ENCODE results near the gene CD79A. TPM values are rescaled to one million over a fixed set of nuclear protein-coding genes. Genes with fewer than 3 reads are reported as not detected.
A peak's percentile ranks its signal among the peaks of the same experiment; 100 is the strongest.

CD79A gene
- total and polyA plus RNA-seq, 7 experiments from 2014 or later = 2.6 to 27.9 (median 8.9) TPM

- peaks cover 0 to 50% (median 13%) of the 10 kb centered on the region in 5 donors for H3K36me3 Mint-ChIP-seq
Observed at GRCh38 chr19:41906271-41906670, 29.2 kb downstream of the CD79A start.

DNA sequence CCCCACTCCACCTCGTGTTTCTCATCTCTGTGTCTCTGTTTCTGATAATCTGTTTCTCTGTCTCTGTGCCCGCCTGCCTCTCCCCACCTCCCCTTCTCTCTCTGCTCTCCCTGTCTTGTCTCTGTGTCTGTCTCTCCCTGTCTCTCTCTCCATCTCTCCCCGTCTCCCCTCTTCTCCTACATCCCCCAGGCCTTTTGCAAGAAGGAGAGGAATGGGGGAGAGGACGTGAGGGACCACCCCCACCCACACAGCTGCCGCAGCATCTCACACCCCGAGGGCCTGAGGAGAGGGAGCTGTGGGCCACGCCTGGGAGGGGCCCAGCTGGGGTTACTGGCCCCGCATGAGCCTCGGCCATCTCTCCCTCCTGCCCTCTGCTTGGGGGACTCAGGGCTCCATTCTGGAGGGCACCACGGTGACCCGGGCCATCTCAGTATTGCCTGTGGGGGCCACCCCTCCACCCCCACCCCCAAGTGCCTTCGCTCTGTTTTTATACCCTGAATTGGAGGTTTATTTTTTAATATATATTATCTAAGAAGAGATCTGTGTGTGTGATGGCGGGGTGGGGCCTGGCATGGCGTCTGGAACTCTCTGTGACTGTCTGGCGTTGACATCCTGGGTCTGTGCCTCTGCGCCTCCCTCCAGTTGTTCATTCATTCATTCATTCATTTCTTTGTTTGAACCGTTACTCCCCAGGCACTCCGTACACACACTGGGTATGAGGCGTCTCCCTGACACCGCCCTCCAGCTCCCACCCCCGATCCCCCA is 30.0 kb downstream of the CD79A start:
- ATAC-seq (no peak), DNase-seq (no peak)
- Mint-ChIP-seq H3K9me3 (peaks cover 0 to 6% (median 0%) of the 10 kb centered on the region in 11 donors), H3K4me1 (peaks cover 29 to 56% (median 48%) of the 10 kb centered on the region in 7 donors), H3K27ac (peak overlapping the region in 5 of 9 donors; percentile 31 to 83 (median 45)), H3K4me3 (peak overlapping the region in 2 of 10 donors; percentile 4 to 15), H3K27me3 (peaks cover 0 to 17% (median 0%) of the 10 kb centered on the region in 5 donors), H3K36me3 (peaks cover 0 to 52% (median 13%) of the 10 kb centered on the region in 5 donors)
- peaks cover 40 to 67% (median 46%) of the 10 kb centered on the region in 3 experiments for H3K36me3 ChIP-seq (ENCODE audit: control insufficient read depth in 2 of 3, insufficient read depth in 3 of 3, low read length in 3 of 3)
- no peak overlapping the region for H3K4me3 ChIP-seq (ENCODE audit: low read length)
- no peaks in the 10 kb centered on the region for H3K9me3 ChIP-seq (ENCODE audit: control insufficient read depth in 2 of 3, low read length in 3 of 3)
- intact Hi-C loops (cut with micrococcal nuclease) = no loop called here
- POLR2A ChIA-PET = interaction anchor here (0.6 to 15.6 kb wide), 7 partner anchors 11 to 35 kb away, joined by 3 to 348 read pairs (median 5); partner anchors contain the start of genes ARHGEF1 and ERFL
- no peaks in the 10 kb centered on the region for H3K27me3 ChIP-seq (ENCODE audit: control insufficient read depth in 2 of 2, insufficient read depth in 2 of 2, low read length in 2 of 2)
- CTCF ChIA-PET = interaction anchor here (0.5 to 0.9 kb wide), 3 partner anchors 16 to 38 kb away, joined by 3 read pairs; no protein-coding TSS in a partner anchor
- H3K4me1 ChIP-seq (ENCODE audit: control insufficient read depth in 2 of 2, insufficient read depth in 2 of 2, low read length in 2 of 2) = peaks cover 4 to 24% of the 10 kb centered on the region in 2 donors
- no peak overlapping the region for H3K27ac ChIP-seq (ENCODE audit: low read depth, low read length)

More at GRCh38 chr19:41906271-41906670, 29.2 kb downstream of the CD79A start:
- Histone ChIP-seq H3K4me1 (ENCODE audit: control insufficient read depth in 2 of 2, insufficient read depth in 2 of 2, low read length in 2 of 2) (peaks cover 0 to 26% of the 10 kb centered on the region in 2 donors), H3K27me3 (ENCODE audit: control insufficient read depth in 2 of 2, insufficient read depth in 2 of 2, low read length in 2 of 2) (no peaks in the 10 kb centered on the region), H3K9me3 (ENCODE audit: control insufficient read depth in 2 of 3, low read length in 3 of 3) (no peaks in the 10 kb centered on the region), H3K4me3 (ENCODE audit: low read length) (no peak overlapping the region), H3K36me3 (ENCODE audit: control insufficient read depth in 2 of 3, insufficient read depth in 3 of 3, low read length in 3 of 3) (peaks cover 47 to 75% (median 54%) of the 10 kb centered on the region in 3 experiments), H3K27ac (ENCODE audit: low read depth, low read length) (no peak overlapping the region)
- POLR2A ChIA-PET = interaction anchor here (1.0 to 15.6 kb wide), 6 partner anchors 9 to 35 kb away, joined by 3 to 348 read pairs (median 6); partner anchors contain the start of gene ARHGEF1
- ATAC-seq (no peak), DNase-seq (no peak)
- H3K4me3 Mint-ChIP-seq = peak overlapping the region in 2 of 10 donors; percentile 32 to 48
- H3K4me1 Mint-ChIP-seq = peaks cover 26 to 54% (median 46%) of the 10 kb centered on the region in 7 donors
- CTCF ChIA-PET = interaction anchor here (0.6 kb wide), 1 partner anchor 16 kb away, joined by 3 read pairs; no protein-coding TSS in a partner anchor
- H3K27me3 Mint-ChIP-seq = peaks cover 0 to 9% (median 0%) of the 10 kb centered on the region in 5 donors
- H3K9me3 Mint-ChIP-seq = peaks cover 0 to 4% (median 0%) of the 10 kb centered on the region in 11 donors
- peak overlapping the region in 6 of 9 donors; percentile 51 to 85 (median 71) for H3K27ac Mint-ChIP-seq
- intact Hi-C loops (cut with micrococcal nuclease) = no loop called here

- peaks cover 0 to 26% (median 0%) of the 10 kb centered on the region in 5 donors for H3K27me3 Mint-ChIP-seq
- Histone ChIP-seq H3K9me3 (ENCODE audit: control insufficient read depth in 2 of 3, low read length in 3 of 3) (no peaks in the 10 kb centered on the region), H3K4me3 (ENCODE audit: low read length) (no peak overlapping the region), H3K27ac (ENCODE audit: low read depth, low read length) (no peak overlapping the region), H3K36me3 (ENCODE audit: control insufficient read depth in 2 of 3, insufficient read depth in 3 of 3, low read length in 3 of 3) (peaks cover 30 to 57% (median 36%) of the 10 kb centered on the region in 3 experiments), H3K27me3 (ENCODE audit: control insufficient read depth in 2 of 2, insufficient read depth in 2 of 2, low read length in 2 of 2) (no peaks in the 10 kb centered on the region), H3K4me1 (ENCODE audit: control insufficient read depth in 2 of 2, insufficient read depth in 2 of 2, low read length in 2 of 2) (peaks cover 9 to 26% of the 10 kb centered on the region in 2 donors)
- peaks cover 0 to 48% (median 13%) of the 10 kb centered on the region in 5 donors for H3K36me3 Mint-ChIP-seq
- no peak overlapping the region for H3K4me3 Mint-ChIP-seq
- CTCF ChIA-PET = interaction anchor here (0.5 to 0.9 kb wide), 2 partner anchors 21 to 37 kb away, joined by 3 read pairs; no protein-coding TSS in a partner anchor
- POLR2A ChIA-PET = interaction anchor here (0.9 to 15.6 kb wide), 5 partner anchors 11 to 26 kb away, joined by 3 to 348 read pairs (median 3); partner anchors contain the start of genes ARHGEF1 and ERFL
- peaks cover 34 to 56% (median 49%) of the 10 kb centered on the region in 7 donors for H3K4me1 Mint-ChIP-seq
- ATAC-seq = no peak
- peaks cover 0 to 6% (median 0%) of the 10 kb centered on the region in 11 donors for H3K9me3 Mint-ChIP-seq
- peak overlapping the region in 3 of 9 donors; percentile 17 to 49 (median 43) for H3K27ac Mint-ChIP-seq
- intact Hi-C loops (cut with micrococcal nuclease) = no loop called here
- no peak for DNase-seq
Observed at GRCh38 chr19:41907994-41908615, 31.0 kb downstream of the CD79A start.

DNA sequence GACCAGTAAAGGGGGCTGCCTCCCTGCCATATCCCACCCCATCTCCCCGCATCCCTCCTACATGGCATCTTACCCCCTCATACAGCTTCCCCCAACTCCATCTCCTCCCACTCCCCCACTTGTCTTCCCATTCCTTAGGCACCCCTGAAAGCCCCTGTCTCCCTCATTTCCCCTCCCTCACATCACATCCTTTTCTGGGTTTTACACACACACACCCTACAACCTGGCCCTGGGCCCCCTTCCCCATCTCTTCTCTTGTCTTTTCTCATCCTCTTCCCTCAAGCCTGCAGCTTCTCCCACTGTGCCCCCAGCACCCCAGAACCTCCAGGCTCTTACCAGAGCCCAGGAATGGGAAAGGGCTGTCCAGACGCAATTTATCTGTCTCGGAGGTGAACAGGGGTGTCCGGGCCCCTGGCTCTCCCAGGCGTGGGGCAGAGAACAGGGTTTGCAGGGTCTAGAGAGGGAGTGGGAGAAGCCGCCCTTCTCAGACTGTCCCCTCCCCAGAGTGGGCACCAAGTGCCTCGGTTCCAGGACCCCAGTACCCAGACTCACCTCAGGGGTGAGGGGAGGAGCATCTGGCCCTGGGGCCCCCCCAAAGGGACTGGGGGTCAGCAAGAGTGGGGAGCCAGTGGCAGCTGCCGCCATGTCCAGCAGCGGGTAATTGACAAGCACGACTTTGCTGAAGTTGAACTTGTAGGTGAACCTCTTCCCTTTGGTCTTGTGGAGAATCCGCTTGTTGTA is 31.8 kb downstream of the CD79A start:
- Histone ChIP-seq H3K27ac (ENCODE audit: low read depth, low read length) (no peak overlapping the region), H3K27me3 (ENCODE audit: control insufficient read depth in 2 of 2, insufficient read depth in 2 of 2, low read length in 2 of 2) (no peaks in the 10 kb centered on the region), H3K4me3 (ENCODE audit: low read length) (no peak overlapping the region), H3K4me1 (ENCODE audit: control insufficient read depth in 2 of 2, insufficient read depth in 2 of 2, low read length in 2 of 2) (peaks cover 9 to 29% of the 10 kb centered on the region in 2 donors), H3K36me3 (ENCODE audit: control insufficient read depth in 2 of 3, insufficient read depth in 3 of 3, low read length in 3 of 3) (peaks cover 22 to 49% (median 28%) of the 10 kb centered on the region in 3 experiments), H3K9me3 (ENCODE audit: control insufficient read depth in 2 of 3, low read length in 3 of 3) (no peaks in the 10 kb centered on the region)
- ATAC-seq (no peak), DNase-seq (peak in 1 of 9 donors; percentile 32)
- Mint-ChIP-seq H3K9me3 (peaks cover 0 to 6% (median 0%) of the 10 kb centered on the region in 11 donors), H3K36me3 (peaks cover 0 to 43% (median 13%) of the 10 kb centered on the region in 5 donors), H3K4me1 (peaks cover 34 to 58% (median 47%) of the 10 kb centered on the region in 7 donors), H3K27ac (peak overlapping the region in 7 of 9 donors; percentile 17 to 88 (median 60)), H3K27me3 (peaks cover 0 to 28% (median 0%) of the 10 kb centered on the region in 5 donors), H3K4me3 (peak overlapping the region in 1 of 10 donors; percentile 30)
- intact Hi-C loops (cut with micrococcal nuclease) = no loop called here
- ChIA-PET POLR2A (interaction anchor here (0.6 to 15.6 kb wide), 9 partner anchors 7 to 36 kb away, joined by 3 to 348 read pairs (median 5); partner anchors contain the start of genes ARHGEF1 and ERFL), CTCF (no interaction called here)

- Mint-ChIP-seq H3K27me3 (peaks cover 0 to 28% (median 0%) of the 10 kb centered on the region in 5 donors), H3K4me3 (no peak overlapping the region), H3K36me3 (peaks cover 0 to 38% (median 10%) of the 10 kb centered on the region in 5 donors), H3K9me3 (peaks cover 0 to 6% (median 0%) of the 10 kb centered on the region in 11 donors), H3K4me1 (peaks cover 31 to 57% (median 49%) of the 10 kb centered on the region in 7 donors), H3K27ac (peak overlapping the region in 4 of 9 donors; percentile 25 to 87 (median 56))
- ATAC-seq = no peak
- H3K4me1 ChIP-seq (ENCODE audit: control insufficient read depth in 2 of 2, insufficient read depth in 2 of 2, low read length in 2 of 2) = peaks cover 9 to 34% of the 10 kb centered on the region in 2 donors
- intact Hi-C loops (cut with micrococcal nuclease) = loop anchor here in 1 of 2 donors (2.0 kb wide), 1 partner anchor 37 kb away; no protein-coding TSS in a partner anchor
- no peaks in the 10 kb centered on the region for H3K9me3 ChIP-seq (ENCODE audit: control insufficient read depth in 2 of 3, low read length in 3 of 3)
- CTCF ChIA-PET = interaction anchor here (1.2 kb wide), 1 partner anchor 26 kb away, joined by 3 read pairs; no protein-coding TSS in a partner anchor
- H3K27ac ChIP-seq (ENCODE audit: low read depth, low read length) = peak overlapping the region; percentile 10
- H3K4me3 ChIP-seq (ENCODE audit: low read length) = no peak overlapping the region
- DNase-seq = peak in 1 of 9 donors; percentile 27
- POLR2A ChIA-PET = interaction anchor here (0.9 to 15.6 kb wide), 7 partner anchors 8 to 36 kb away, joined by 3 to 348 read pairs (median 6); partner anchors contain the start of genes ARHGEF1 and ERFL
- peaks cover 18 to 41% (median 20%) of the 10 kb centered on the region in 3 experiments for H3K36me3 ChIP-seq (ENCODE audit: control insufficient read depth in 2 of 3, insufficient read depth in 3 of 3, low read length in 3 of 3)
- peaks cover 0 to 8% of the 10 kb centered on the region in 2 donors for H3K27me3 ChIP-seq (ENCODE audit: control insufficient read depth in 2 of 2, insufficient read depth in 2 of 2, low read length in 2 of 2)
Observed at GRCh38 chr19:41909706-41910105, 32.6 kb downstream of the CD79A start.
